Melanocyte of skin (primary cell): Measurements from ENCODE around the gene CDH26. TPM values are rescaled to one million over a fixed set of nuclear protein-coding genes. Genes with fewer than 3 reads are reported as not detected.

Experiments used
- total RNA-seq, 2 donors: library from RNA; depleted of rRNA; stranded (reverse); fragments of >200 nt; gene quantifications; 2 replicates each; pipeline ENCODE4 v1.2.3, GENCODE V29; 2012

The CDH26 gene
- under 1 TPM in 1 of 2 donors, not detected in 1; 0.69 TPM for total RNA-seq

DNA sequence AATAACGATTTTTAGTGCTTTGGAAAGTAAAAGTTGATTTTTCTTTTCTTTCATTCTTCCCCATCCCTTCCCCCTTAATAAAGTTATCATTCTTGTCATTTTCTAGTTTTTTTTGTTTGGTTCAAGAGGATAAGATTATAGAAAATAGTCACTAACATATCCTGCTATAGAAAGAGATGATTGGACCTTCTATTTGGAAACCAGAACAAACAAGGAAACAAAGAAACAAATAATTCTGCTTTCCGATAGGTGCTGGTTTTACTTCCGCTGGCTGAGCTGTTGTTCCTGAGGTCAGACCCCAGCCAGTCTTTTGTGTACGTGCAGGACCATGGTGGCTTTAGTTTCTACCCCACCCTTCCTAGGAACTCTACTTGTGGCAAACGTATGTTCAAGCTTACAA lies at the start of gene CDH26:
CDH26 (plus strand) TSS at position 301 of the 400 bp plus-strand sequence. CDS start 304 bp downstream, outside the sequence.

DNA sequence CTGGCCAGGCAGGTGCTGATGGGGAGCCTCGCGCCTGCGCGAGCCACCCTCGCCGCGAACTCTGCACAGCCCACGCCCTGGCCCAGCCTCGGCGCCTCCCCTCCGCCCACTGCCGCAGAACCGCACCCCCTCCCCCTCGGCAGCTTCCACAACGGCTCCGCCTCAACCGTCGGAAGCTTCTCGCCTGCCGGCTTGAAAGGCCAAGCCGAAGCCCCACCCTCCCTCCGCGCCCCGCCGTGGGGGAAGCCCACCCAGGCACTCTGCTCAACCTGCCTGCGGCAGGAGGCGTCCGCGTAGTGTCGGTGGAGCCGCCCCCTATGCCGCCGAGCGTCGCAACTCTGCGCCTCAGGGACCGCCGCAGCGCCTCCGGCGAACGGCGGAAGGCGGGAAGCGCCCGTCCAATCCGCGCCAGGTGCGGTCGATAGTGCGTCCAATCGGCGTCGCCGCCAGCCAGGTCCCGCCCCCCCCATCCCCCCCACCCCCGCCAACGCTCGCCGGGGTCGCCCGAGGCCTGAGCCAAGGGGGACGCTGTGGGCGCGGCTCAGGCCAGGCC lies 24.9 kb upstream of the CDH26 start, which contains the start of gene SYCP2:
SYCP2 (minus strand) TSS at position 342 of the 553 bp plus-strand sequence. CDS start 11,224 bp downstream, outside the sequence.

DNA sequence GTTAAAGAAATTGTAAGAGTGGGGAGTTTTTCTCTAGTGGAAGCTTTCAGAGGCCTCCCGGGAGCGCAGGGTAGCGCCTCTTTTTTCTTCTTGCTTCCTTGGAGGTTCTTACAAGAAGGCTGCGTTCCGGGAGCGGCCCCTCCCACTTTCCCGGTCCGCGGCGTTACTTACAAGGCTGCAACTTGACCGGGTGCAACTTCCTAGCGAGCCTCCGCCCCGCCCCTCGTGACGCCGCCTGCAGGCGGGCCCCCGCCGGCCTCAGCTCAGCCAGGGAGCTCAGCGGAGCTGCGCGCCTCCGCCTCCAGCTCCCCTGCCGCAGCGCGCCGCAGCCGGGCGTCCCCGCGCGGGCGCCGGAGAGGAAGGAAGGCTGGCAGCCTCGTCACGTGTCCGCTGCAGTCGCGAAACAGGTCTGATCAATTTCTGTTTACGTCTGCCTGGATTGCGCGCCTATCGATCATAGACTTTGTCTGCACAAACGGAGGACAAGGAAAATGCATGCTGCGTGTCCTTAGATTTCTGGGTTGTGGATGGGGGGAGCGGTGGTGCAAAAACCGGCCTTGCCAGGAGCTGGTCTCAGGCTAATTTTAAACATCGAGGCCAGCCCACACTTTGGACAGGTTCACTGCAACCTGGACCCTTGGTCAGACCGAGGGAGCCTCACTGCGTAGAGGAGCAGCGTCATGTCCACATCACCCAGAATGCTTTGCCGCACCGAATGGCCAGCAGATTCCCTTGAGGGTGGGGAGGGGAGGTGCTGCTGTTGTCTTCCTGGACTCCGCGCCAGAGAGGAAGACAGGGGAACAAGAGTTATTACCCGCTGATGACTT lies 17.9 kb upstream of the CDH26 start, which contains the start of the genes FAM217B and PPP1R3D:
FAM217B (plus strand) TSS at position 261 of the 827 bp plus-strand sequence. CDS start 3,555 bp downstream, outside the sequence.
PPP1R3D (minus strand) TSS at position 177 of the 827 bp plus-strand sequence. CDS start 374 bp downstream, outside the sequence.

Other genes starting within 250 kb of the CDH26 start
- gene SYCP2, start 24.8 kb upstream of the CDH26 start, total RNA-seq, result under 1 TPM; 0.33 to 0.34 TPM
- gene PPP1R3D, start 18.1 kb upstream of the CDH26 start, total RNA-seq, result 10 to 100 TPM; 11.4 to 15.3 TPM
- gene FAM217B, start 18.0 kb upstream of the CDH26 start, total RNA-seq, result 1 to 10 TPM; 8.6 to 10.0 TPM